HG03439 (cell line): Measurements from ENCODE around the gene IQCE.
"Not testable (repeated sequence)": the region's sequence is repeated elsewhere in the genome, so short reads cannot be mapped to it uniquely, and the experiment has no call there.

ENCODE experiments used
- ATAC-seq: cut with Tn5 transposase; IDR thresholded peaks from one replicate; pipeline ENCODE4 v1.9.1; 2021; ENCODE audit warnings: mild to moderate bottlenecking, moderate library complexity; ENCODE audit not compliant: unreplicated experiment

The IQCE gene

GRCh38 chr7:2531796-2532110 is 27.0 kb upstream of the IQCE start:
- ATAC-seq, result not testable (repeated sequence)

GRCh38 chr7:2532199-2532772 is 26.5 kb upstream of the IQCE start:
- not testable (repeated sequence) for ATAC-seq

- ATAC-seq, result not testable (repeated sequence)
Measured at GRCh38 chr7:2532816-2533215, 26.0 kb upstream of the IQCE start.

GRCh38 chr7:2533566-2533965 is 25.2 kb upstream of the IQCE start:
- ATAC-seq, result not testable (repeated sequence)

GRCh38 chr7:2534214-2534613 is 24.6 kb upstream of the IQCE start:
- not testable (repeated sequence) for ATAC-seq

GRCh38 chr7:2535872-2536627 is 22.7 kb upstream of the IQCE start:
- not testable (repeated sequence) for ATAC-seq

GRCh38 chr7:2537981-2538851 is 20.6 kb upstream of the IQCE start:
- no peak for ATAC-seq

- ATAC-seq, result no peak
Measured at GRCh38 chr7:2539031-2539911, 19.5 kb upstream of the IQCE start.

GRCh38 chr7:2540133-2540532 is 18.6 kb upstream of the IQCE start:
- no peak for ATAC-seq

GRCh38 chr7:2540641-2541051 is 18.1 kb upstream of the IQCE start:
- ATAC-seq, result no peak

- no peak for ATAC-seq
Measured at GRCh38 chr7:2541291-2542010, 17.3 kb upstream of the IQCE start.

- no peak for ATAC-seq
Measured at GRCh38 chr7:2542011-2542915, 16.5 kb upstream of the IQCE start.

GRCh38 chr7:2542916-2543871 is 15.6 kb upstream of the IQCE start:
- no peak for ATAC-seq

- ATAC-seq, result no peak
Measured at GRCh38 chr7:2544541-2545188, 14.1 kb upstream of the IQCE start.

GRCh38 chr7:2545746-2546425 is 12.9 kb upstream of the IQCE start:
- ATAC-seq, result no peak

GRCh38 chr7:2546776-2547586 is 11.8 kb upstream of the IQCE start:
- no peak for ATAC-seq
